H1 (cell line): Measurements from ENCODE around the gene AGO3. TPM values are rescaled to one million over a fixed set of nuclear protein-coding genes. Genes with fewer than 3 reads are reported as not detected.

ENCODE experiments used
- JUND ChIP-seq: IDR thresholded peaks from 2 replicates; pipeline ENCODE4 v1.6.1; 2011; ENCODE audit warnings: mild to moderate bottlenecking, improper control_type of control experiment, low read length
- NRF1 ChIP-seq: IDR thresholded peaks from 2 replicates; pipeline ENCODE4 v1.6.1; 2011; ENCODE audit warnings: mild to moderate bottlenecking, low read depth, low read length, improper control_type of control experiment
- POU5F1 ChIP-seq: IDR thresholded peaks from 2 replicates; pipeline ENCODE4 v1.6.1; 2011; ENCODE audit warnings: low read depth, mild to moderate bottlenecking, low read length, moderate library complexity
- SIRT6 ChIP-seq: IDR thresholded peaks from one replicate; pipeline ENCODE4 v1.7.1; 2012; ENCODE audit warnings: low read length, inconsistent platforms
- SRF ChIP-seq: IDR thresholded peaks from 2 replicates; pipeline ENCODE4 v1.6.1; 2011; ENCODE audit warnings: mild to moderate bottlenecking, low read depth, low read length, moderate library complexity
- polyA plus RNA-seq, 7 experiments: library from polyadenylated mRNA; depleted of rRNA in 3 of 7; stranded (reverse) in 5 of 7; unstranded in 2 of 7; fragments of >200 nt in 5 of 7; fragments of 200-250 nt in 2 of 7; gene quantifications; 1 replicate in 5 of 7; 2 replicates in 1 of 7; 4 replicates in 1 of 7; pipeline versions ENCODE4 v1.2.1 to v1.2.3, GENCODE V29; 2011 to 2013; ENCODE audit warnings: missing spikeins in 2 of 7, mixed read lengths in 2 of 7
- total RNA-seq: library from RNA; stranded (reverse); fragmentation: NEBNext Ultra II Directional; extraction: Animal tissue kit (Norgen Biotek cat#: 25700); gene quantifications from 2 replicates; pipeline ENCODE4 v1.2.1, GENCODE V29; 2021
- TF ChIP-seq, protein P1 (sequence below): IDR thresholded peaks from 2 replicates; pipeline ENCODE4 v1.6.1; 2011; ENCODE audit warnings: low read length, improper control_type of control experiment

The AGO3 gene
- total and polyA plus RNA-seq, 2 of the 8 experiments (the other 6 are each of a cell fraction or from before 2014, with no cell fraction given), result 10.7 to 26.4 TPM

DNA sequence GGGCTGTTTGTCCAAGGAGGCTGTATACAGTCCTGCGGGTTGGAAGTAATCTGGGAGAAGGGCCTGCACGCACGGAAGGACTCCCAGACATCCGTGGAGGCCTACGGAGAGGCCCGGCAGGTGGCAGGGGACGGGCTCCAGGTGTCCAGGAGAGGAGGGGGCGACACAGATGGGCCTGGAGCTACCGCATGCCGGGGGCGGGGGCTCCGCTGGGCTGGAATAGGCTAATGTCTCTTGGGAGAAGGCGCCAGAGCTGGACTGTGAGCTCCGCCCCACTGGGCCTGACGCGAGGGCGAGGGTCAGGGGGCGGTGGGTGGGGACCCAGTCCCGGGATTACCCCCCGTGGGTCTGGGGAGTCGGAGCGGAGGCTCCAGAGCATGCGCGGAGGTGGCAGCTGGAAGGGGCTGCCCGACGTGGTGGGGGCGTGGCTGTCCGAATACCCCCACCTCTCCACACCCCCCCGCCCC, 47.2 kb upstream of the AGO3 start (continued):
- TF ChIP-seq SRF (no peak), POU5F1 (no peak), SIRT6 (no peak), NRF1 (peak; percentile 49; the same call in 1 of the 2 replicates), JUND (no peak)
- TF ChIP-seq, protein P1, sequence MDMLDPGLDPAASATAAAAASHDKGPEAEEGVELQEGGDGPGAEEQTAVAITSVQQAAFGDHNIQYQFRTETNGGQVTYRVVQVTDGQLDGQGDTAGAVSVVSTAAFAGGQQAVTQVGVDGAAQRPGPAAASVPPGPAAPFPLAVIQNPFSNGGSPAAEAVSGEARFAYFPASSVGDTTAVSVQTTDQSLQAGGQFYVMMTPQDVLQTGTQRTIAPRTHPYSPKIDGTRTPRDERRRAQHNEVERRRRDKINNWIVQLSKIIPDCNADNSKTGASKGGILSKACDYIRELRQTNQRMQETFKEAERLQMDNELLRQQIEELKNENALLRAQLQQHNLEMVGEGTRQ, result no peak
- TF ChIP-seq, all 59 proteins: peak for 4
